PFSK-1 (cell line): ENCODE measurements around the gene POLR1B.

Experiments
- POLR2AphosphoS5 ChIP-seq: IDR thresholded peaks from 2 replicates; pipeline ENCODE4 v1.6.1; 2012; ENCODE audit warnings: low read depth, mild to moderate bottlenecking, control low read depth, low read length, moderate library complexity
- TF ChIP-seq, protein P1 (sequence below), 2 experiments: IDR thresholded peaks; 2 replicates each; pipeline versions ENCODE4 v1.6.1 to v1.8.0; 2011 to 2012; ENCODE audit warnings: low read depth in 2 of 2, low read length in 2 of 2, control low read depth in 1 of 2, inconsistent platforms in 1 of 2, mild to moderate bottlenecking in 1 of 2, moderate library complexity in 1 of 2; ENCODE audit not compliant: insufficient read depth in 1 of 2

DNA sequence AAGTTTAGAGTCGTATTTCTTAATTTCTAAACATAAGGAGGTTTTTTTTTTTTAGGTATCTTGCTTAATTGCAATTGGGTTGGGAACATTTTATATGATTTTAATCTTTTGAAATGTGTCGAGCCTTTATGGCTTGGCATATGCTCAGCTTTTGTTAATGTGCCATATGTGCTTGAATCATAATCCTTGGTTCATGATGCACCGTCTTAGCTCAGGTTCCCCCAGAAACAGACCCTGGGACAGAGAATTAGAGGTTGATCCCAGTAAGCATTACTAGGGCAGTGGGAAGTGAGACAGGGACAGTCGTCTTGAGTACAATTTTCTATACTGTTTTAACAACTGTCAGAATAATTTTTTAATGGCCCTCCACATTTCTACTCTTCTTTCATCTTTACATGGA, 51.5 kb downstream of the POLR1B start:
- TF ChIP-seq POLR2AphosphoS5 = no peak
- TF ChIP-seq, protein P1, sequence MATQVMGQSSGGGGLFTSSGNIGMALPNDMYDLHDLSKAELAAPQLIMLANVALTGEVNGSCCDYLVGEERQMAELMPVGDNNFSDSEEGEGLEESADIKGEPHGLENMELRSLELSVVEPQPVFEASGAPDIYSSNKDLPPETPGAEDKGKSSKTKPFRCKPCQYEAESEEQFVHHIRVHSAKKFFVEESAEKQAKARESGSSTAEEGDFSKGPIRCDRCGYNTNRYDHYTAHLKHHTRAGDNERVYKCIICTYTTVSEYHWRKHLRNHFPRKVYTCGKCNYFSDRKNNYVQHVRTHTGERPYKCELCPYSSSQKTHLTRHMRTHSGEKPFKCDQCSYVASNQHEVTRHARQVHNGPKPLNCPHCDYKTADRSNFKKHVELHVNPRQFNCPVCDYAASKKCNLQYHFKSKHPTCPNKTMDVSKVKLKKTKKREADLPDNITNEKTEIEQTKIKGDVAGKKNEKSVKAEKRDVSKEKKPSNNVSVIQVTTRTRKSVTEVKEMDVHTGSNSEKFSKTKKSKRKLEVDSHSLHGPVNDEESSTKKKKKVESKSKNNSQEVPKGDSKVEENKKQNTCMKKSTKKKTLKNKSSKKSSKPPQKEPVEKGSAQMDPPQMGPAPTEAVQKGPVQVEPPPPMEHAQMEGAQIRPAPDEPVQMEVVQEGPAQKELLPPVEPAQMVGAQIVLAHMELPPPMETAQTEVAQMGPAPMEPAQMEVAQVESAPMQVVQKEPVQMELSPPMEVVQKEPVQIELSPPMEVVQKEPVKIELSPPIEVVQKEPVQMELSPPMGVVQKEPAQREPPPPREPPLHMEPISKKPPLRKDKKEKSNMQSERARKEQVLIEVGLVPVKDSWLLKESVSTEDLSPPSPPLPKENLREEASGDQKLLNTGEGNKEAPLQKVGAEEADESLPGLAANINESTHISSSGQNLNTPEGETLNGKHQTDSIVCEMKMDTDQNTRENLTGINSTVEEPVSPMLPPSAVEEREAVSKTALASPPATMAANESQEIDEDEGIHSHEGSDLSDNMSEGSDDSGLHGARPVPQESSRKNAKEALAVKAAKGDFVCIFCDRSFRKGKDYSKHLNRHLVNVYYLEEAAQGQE (IDR thresholded peaks at IDR 0.05; ENCODE audit: insufficient read depth in 1 of 2, low read depth in 2 of 2, low read length in 2 of 2) = no peak
